ENCODE measurements around the gene MAD1L1.
A peak's percentile ranks its signal among the peaks of the same experiment; 100 is the strongest.

The MAD1L1 gene

GRCh38 chr7:1946025-1946772, 286.5 kb downstream of the MAD1L1 start:
- Mint-ChIP-seq H3K4me1 (peaks cover 34% of the 10 kb centered on the region), H3K9me3 (no peaks in the 10 kb centered on the region), H3K27me3 (no peaks in the 10 kb centered on the region), H3K4me3 (no peak overlapping the region), H3K27ac (no peak overlapping the region), H3K36me3 (no peaks in the 10 kb centered on the region)

DNA sequence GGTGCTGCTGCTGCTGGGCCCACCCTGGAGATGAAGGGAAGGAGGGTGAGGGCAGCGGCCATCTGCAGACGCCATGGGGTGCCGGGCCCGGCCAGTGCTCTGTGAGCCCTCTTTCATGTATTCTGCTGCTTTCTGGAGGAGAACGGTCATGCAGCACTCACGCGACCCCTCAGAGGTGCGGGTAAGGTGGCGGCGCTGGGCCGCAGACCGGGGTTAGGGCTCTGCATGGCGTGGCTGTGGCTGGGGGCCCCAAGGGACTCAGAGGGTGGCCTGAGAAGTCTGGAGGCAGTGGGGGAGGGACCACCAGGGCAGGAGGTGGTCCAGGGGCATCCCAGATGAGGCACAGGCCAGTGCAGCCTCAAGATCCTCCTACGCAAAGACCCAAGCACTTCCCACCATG, 287.2 kb downstream of the MAD1L1 start:
- H3K4me1 Mint-ChIP-seq, result peaks cover 37% of the 10 kb centered on the region
- H3K36me3 Mint-ChIP-seq, result no peaks in the 10 kb centered on the region
- H3K27me3 Mint-ChIP-seq, result no peaks in the 10 kb centered on the region
- no peak overlapping the region for H3K4me3 Mint-ChIP-seq
- H3K27ac Mint-ChIP-seq, result peak overlapping the region; percentile 56
- H3K9me3 Mint-ChIP-seq, result no peaks in the 10 kb centered on the region

- no peaks in the 10 kb centered on the region for H3K36me3 Mint-ChIP-seq
- H3K27me3 Mint-ChIP-seq, result no peaks in the 10 kb centered on the region
- H3K9me3 Mint-ChIP-seq, result no peaks in the 10 kb centered on the region
- no peak overlapping the region for H3K4me3 Mint-ChIP-seq
- no peak overlapping the region for H3K27ac Mint-ChIP-seq
- peaks cover 44% of the 10 kb centered on the region for H3K4me1 Mint-ChIP-seq
Measured at GRCh38 chr7:1944619-1945210, 288.0 kb downstream of the MAD1L1 start.

- no peaks in the 10 kb centered on the region for H3K9me3 Mint-ChIP-seq
- H3K4me1 Mint-ChIP-seq, result peaks cover 50% of the 10 kb centered on the region
- no peaks in the 10 kb centered on the region for H3K36me3 Mint-ChIP-seq
- peak overlapping the region; percentile 43 for H3K4me3 Mint-ChIP-seq
- H3K27ac Mint-ChIP-seq, result no peak overlapping the region
- H3K27me3 Mint-ChIP-seq, result no peaks in the 10 kb centered on the region
Measured at GRCh38 chr7:1943933-1944618, 288.7 kb downstream of the MAD1L1 start.

DNA sequence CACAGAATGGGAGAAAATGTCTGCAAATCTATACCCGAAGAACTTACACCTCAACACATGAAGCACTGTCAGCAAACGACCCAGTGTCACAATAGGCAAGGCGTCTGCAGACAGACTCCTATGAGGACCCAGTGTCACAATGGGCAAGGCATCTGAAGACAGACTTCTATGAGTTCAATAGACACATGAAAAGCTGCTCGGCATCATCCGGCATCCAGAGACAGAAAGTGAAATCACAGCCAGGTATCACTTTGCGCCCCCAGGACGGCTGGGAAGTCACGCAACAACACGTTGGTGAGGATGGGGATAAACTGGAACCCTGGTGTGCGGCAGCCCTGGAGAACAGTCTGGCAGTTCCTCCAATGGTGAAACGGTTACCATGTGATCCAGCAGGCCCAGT, 289.4 kb downstream of the MAD1L1 start:
- H3K4me3 Mint-ChIP-seq, result peak overlapping the region; percentile 28
- H3K36me3 Mint-ChIP-seq, result no peaks in the 10 kb centered on the region
- H3K27me3 Mint-ChIP-seq, result no peaks in the 10 kb centered on the region
- H3K27ac Mint-ChIP-seq, result no peak overlapping the region
- peaks cover 57% of the 10 kb centered on the region for H3K4me1 Mint-ChIP-seq
- no peaks in the 10 kb centered on the region for H3K9me3 Mint-ChIP-seq

- Mint-ChIP-seq H3K4me3 (peak overlapping the region; percentile 28), H3K27me3 (no peaks in the 10 kb centered on the region), H3K36me3 (peaks cover 2% of the 10 kb centered on the region), H3K27ac (no peak overlapping the region), H3K9me3 (no peaks in the 10 kb centered on the region), H3K4me1 (peaks cover 61% of the 10 kb centered on the region)
Measured at GRCh38 chr7:1942941-1943289, 289.8 kb downstream of the MAD1L1 start.

DNA sequence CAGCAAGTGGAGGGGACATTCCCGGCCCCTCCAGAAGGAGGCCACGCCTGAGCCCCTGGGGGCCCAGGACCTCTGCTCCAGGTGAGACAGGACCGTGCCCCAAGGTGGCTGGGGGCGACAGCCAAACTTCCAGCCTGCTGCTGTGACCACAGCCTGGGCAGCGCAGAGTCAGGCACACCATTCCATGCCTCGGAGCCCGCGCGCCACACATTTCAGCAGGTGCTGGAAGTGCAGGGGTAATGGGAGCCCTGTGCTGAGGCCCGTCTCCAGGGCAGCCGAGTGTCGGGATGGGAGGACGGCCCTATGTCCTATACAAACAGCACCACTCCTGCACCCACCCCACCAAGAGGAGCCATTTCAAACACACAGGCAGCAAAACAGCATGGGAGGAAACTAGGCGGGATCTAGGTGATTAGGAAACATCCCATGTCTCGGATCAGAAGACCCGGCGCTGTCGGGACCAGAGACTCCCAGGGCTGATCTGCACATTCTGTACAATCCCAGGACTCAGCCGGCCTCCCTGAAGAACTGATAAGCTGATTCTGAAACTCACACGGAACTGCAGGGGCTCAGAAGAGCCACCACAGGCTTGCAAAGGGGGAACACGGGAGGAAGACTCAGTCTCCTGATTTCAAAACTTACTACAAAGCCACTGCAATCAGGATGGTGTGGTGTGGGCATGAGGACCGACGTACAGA, 290.4 kb downstream of the MAD1L1 start:
- peak overlapping the region; percentile 28 for H3K4me3 Mint-ChIP-seq
- peaks cover 61% of the 10 kb centered on the region for H3K4me1 Mint-ChIP-seq
- H3K27ac Mint-ChIP-seq, result no peak overlapping the region

DNA sequence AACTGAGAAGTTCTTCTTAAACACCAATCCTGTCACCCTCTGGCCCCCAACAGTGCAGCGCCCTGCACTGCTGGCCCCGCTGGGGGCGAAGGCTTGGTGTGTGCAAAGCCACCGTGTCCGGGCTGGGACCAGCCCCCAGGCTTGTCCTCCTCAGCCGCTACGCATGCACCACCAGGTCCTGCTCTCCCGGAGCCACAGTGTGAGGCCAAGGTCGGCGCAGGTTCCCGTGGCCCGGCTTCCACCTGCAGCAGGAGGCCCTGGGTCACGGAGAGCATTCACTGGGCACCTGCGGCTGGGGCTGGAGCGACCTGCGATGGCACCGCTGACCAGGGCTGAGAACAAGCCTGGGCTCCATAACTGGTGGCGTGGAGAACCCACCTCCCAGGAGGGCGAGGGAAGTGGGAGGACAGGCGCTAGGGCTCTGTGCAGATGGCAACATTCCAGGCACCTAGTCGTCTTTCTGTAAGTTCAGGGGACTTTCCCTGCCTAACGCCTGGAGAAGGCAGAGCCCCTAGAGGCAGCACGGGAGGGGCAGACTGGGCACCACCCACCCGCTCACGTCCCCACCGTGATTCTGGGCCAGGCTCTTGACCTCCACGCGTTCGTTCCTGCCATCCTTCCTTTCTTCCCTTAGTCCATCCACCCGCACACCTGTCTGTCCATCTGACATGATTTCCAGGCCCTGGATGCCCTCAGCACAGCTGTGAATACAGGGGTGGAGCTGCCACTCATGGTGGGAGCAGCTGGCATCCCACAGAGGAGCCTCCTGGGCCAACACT, 291.1 kb downstream of the MAD1L1 start:
- Mint-ChIP-seq H3K9me3 (no peaks in the 10 kb centered on the region), H3K4me1 (peaks cover 62% of the 10 kb centered on the region), H3K36me3 (peaks cover 2% of the 10 kb centered on the region), H3K4me3 (peak overlapping the region; percentile 17), H3K27ac (no peak overlapping the region), H3K27me3 (no peaks in the 10 kb centered on the region)

More for the DNA sequence above, 290.4 kb downstream of the MAD1L1 start:
- H3K36me3 Mint-ChIP-seq, result peaks cover 2% of the 10 kb centered on the region
- H3K9me3 Mint-ChIP-seq, result no peaks in the 10 kb centered on the region
- H3K27me3 Mint-ChIP-seq, result no peaks in the 10 kb centered on the region

DNA sequence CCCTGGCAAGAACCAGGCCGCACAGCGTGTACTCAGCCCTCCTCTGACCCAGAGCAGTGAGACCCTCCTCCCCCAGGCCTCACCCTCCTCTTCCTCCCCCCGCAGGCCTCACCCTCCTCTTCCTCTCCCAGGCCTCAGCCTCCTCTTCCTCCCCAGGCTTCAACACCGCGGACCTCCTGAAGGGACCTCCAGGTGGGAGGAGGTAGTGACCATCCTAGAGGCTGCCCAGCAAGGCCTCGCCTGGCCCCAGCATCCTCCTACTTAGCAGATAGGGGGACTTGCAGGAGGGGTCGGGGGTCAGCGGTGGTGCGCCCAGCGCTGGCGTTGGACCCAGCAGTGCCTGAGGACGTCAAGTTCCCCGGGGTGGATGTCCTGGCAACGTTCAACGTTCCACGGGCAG, 291.9 kb downstream of the MAD1L1 start:
- Mint-ChIP-seq H3K9me3 (no peaks in the 10 kb centered on the region), H3K36me3 (peaks cover 2% of the 10 kb centered on the region), H3K4me1 (peaks cover 67% of the 10 kb centered on the region), H3K4me3 (peak overlapping the region; percentile 75), H3K27ac (peak overlapping the region; percentile 68), H3K27me3 (no peaks in the 10 kb centered on the region)

- Mint-ChIP-seq H3K9me3 (no peaks in the 10 kb centered on the region), H3K4me3 (peak overlapping the region; percentile 75), H3K27me3 (no peaks in the 10 kb centered on the region), H3K36me3 (peaks cover 2% of the 10 kb centered on the region), H3K27ac (peak overlapping the region; percentile 68), H3K4me1 (peaks cover 67% of the 10 kb centered on the region)
Measured at GRCh38 chr7:1940402-1940786, 292.4 kb downstream of the MAD1L1 start.

DNA sequence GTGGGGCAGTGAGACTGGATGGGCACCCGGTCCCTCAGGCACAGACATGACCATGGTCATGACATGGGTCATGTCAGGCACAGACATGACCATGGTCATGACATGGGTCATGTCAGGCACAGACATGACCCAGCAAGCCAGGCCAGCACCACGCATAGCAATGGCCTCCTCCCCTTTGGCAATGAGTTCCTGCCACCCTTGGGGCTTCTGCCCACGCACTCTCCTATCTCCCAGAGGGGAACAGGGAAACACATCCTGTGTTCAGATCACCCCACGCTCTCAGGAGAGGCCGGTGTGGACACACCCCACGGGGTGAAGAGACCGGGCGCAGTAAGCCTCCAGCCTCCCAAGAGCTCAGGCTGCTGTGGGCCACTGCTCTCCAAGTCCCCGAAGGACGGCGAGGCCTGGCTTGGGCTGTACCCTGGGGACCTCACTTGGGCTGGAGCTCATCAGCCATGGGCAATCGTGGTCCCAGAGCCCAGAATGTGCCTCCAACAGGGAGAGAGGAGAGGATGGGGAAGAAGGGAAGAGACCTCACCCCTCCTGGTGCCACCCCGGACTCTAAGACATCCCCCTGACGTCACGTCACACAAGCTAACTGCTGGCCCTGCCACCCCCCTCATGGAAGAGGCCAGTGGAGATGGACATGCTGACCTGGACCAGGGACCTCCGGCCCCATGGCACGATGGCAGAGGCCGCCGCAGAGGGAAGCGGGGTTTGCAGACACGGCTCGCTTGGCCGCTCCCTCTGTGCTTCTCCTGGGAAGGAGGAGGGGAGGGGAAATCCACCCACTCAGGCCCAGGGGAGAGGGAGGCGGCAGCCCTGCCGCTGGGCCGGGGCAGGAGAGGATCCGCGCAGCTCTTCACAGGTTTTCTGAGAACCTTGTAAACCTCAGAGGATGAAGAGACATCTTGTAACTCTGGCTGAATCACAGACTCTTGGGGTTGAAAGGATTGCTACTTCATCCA, 293.0 kb downstream of the MAD1L1 start:
- Mint-ChIP-seq H3K27me3 (no peaks in the 10 kb centered on the region), H3K36me3 (peaks cover 3% of the 10 kb centered on the region)

DNA sequence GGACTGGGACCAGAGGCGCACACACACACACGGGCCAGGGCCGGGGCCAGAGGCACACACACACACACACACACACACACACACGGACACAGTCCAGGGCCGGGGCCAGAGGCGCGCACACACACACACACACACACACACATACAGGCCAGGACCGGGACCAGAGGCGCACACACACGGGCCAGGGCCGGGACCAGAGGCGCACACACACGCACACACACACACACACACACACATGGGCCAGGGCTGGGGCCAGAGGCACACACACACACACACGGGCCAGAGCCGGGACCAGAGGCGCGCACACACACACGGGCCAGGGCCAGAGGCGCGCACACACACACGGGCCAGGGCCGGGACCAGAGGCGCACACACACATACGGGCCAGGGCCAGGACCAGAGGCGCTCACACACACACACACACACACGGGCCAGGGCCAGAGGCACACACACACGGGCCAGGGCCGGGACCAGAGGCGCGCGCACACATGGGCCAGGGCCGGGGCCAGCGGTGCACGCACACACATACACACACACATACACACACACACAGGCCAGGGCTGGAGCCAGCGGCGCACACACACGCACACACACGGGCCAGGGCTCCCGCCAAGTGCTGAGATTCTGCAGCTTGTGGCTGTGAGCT, 293.8 kb downstream of the MAD1L1 start:
- H3K4me3 Mint-ChIP-seq, result peak overlapping the region; percentile 75

More for the DNA sequence above, 293.0 kb downstream of the MAD1L1 start:
- Mint-ChIP-seq H3K9me3 (no peaks in the 10 kb centered on the region), H3K4me1 (peaks cover 69% of the 10 kb centered on the region), H3K27ac (peak overlapping the region; percentile 68), H3K4me3 (peak overlapping the region; percentile 75)

GRCh38 chr7:1937252-1937605, 295.5 kb downstream of the MAD1L1 start:
- Mint-ChIP-seq H3K9me3 (no peaks in the 10 kb centered on the region), H3K4me3 (peak overlapping the region; percentile 43), H3K36me3 (peaks cover 13% of the 10 kb centered on the region), H3K27ac (no peak overlapping the region), H3K4me1 (peaks cover 60% of the 10 kb centered on the region), H3K27me3 (no peaks in the 10 kb centered on the region)

More for the DNA sequence above, 293.8 kb downstream of the MAD1L1 start:
- no peaks in the 10 kb centered on the region for H3K27me3 Mint-ChIP-seq
- H3K36me3 Mint-ChIP-seq, result peaks cover 10% of the 10 kb centered on the region
- H3K4me1 Mint-ChIP-seq, result peaks cover 72% of the 10 kb centered on the region
- no peaks in the 10 kb centered on the region for H3K9me3 Mint-ChIP-seq
- peak overlapping the region; percentile 83 for H3K27ac Mint-ChIP-seq

Measured in activated naive CD4-positive, alpha-beta T cell treated with anti-CD3 and anti-CD28 coated beads, Interleukin-2, amount 50 U/mL, for 24 hours (primary cell).